GM18511 (cell line): ENCODE data around the gene POLR2L.

Experiments used
- ATAC-seq: cut with Tn5 transposase; IDR thresholded peaks from one replicate; pipeline ENCODE4 v1.9.1; 2021; ENCODE audit warnings: mild to moderate bottlenecking, moderate library complexity; ENCODE audit not compliant: unreplicated experiment

POLR2L gene

DNA sequence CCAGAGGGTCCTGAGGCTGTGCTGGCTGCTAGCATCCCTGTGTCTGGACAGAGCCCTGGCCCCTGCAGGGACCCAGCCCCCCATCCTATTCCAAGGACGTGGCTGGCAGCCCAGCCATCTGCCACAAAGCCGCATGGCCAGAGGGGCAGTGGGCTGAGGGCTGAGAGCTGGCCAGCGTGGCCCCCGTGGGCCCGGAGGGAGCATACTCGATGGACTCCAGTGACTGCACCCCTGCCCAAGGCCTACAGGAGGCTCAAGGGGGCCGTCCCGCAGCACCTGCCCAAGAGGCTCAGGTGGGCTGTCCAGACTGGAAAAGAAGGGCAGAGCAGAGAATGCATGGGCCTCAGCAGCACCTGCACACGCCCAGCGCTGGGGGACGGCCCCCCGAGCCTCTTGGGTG, 13.5 kb upstream of the POLR2L start:
- no peak for ATAC-seq

- no peak for ATAC-seq
Measured at GRCh38 chr11:855330-855674, 13.0 kb upstream of the POLR2L start.

- ATAC-seq: no peak
Measured at GRCh38 chr11:854601-855329, 12.4 kb upstream of the POLR2L start.

DNA sequence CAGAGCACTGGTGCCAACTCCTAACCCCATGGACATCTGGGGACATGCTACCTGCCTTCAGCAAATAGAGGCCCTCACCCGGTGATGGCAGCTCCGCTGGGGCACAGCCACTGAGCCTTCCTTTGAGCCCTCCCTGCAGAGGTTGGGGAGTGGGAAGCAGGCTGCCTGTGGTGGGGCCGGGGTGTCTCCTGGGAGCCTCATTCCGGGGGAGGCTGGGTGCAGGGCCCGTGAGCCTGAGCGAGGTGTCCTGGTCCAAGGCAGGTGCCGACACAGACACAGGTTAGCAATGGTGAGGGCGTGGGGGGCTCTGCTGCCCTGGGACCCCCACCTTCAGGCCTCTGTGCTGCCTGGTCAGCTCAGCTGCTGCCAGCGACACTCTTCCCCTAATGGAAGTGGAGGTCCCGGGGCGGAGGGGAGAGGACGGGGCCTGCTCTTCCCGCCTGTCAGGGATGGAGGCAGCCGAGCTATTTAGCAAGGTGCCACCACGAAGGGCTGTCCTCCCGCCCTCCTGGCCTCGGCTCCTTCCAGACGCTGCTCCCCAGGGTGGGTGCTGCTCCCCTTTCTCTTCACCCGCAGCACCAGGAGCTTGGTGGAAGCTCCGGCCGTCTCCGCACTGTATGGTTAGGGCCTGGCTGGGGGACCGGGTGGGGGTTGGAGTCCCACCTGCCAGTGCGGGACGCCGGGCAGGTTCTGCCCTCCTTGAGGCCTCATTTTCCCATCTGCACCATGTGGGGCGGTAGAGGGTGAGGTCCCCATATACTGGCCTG, 11.5 kb upstream of the POLR2L start:
- ATAC-seq: no peak

- no peak for ATAC-seq
Measured at GRCh38 chr11:852762-853161, 10.4 kb upstream of the POLR2L start.

- no peak for ATAC-seq
Measured at GRCh38 chr11:850775-851763, 8.7 kb upstream of the POLR2L start.

DNA sequence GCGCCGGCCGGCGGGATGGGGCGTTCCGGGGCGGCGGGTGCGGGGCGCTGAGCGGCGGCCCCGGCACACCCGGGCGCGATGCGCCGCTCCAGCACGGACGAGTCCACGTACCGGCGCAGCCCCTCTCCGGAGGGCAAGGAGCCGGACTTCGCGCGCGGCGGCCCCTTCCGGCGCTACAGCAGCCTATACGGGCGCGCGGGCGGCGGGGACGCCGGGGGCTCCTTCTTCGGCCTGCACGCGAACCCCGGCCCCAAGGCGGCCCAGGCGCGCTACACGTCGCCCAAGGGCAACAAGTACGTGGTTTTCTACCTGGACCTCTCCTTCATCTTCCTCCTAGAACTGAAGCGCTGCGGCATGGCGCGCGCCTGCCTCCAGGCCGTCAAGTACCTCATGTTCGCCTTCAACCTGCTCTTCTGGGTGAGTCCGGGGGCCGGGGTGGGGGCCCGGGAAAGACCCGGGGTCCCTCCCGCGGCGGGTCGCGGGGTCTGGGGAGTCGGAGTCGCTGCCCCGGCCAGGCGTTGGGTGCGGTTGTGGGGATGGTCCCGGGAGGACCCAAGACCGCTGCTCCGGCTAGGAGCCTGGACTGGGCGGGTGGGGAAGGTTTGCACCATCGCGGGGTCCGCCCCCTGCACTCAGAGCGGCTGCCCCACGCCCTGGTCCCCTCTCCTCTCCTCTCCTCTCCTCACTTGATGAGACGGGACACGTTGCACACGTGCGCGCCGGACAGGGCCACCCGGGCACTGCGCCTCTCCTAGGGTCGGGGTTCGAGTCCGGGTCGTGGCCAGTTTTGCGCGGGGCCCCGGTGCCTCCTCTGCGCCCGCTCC, 7.8 kb upstream of the POLR2L start:
- no peak for ATAC-seq

GRCh38 chr11:849104-849824, 6.9 kb upstream of the POLR2L start:
- ATAC-seq: no peak

DNA sequence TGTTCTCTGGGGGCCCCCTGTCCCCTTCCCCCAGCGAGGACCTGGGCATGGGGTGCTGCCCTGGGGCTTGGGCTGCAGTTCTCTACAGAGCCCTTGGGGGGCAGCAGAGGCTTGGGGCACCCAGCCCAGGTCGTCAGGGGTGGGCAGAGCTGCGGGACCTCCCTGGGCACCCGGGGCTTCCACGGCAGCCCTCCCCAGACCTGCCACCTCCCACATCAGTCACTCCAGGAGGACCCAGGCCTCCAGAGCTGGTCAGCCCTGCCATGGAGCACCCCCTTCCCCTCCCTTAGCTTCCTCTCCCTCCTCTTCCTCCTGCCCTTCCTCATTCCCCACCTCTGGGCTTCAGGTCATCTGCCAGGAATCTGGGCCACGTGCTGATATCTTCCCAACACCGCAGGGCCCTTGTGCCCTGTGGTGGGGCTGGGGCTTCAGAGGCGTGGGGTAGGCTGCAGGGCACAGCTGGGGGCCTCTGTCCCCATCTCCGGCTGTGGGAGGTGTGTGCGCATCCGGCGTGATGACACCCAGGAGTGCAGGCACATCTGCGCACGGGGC, 6.1 kb upstream of the POLR2L start:
- no peak for ATAC-seq

DNA sequence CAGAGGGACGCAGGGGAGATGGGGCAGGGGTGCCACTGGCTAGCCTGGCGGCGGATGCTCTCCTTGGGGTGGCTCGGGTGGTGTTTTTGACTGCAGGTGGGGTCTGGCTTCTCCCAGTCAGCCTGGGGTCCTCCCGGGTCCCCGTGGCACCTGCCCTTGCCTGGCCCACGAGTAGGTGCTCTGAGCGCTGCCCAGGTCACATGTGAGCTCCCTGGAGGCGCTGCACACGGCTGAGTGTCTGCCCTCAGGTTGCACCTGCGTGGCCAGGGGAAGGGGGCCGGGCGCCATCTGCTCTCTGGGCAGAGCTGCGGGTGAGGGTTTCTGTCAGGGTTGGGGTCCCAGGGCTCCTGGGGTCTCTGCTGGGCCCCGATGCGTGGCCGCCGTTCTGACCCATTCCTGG, 5.5 kb upstream of the POLR2L start:
- no peak for ATAC-seq

DNA sequence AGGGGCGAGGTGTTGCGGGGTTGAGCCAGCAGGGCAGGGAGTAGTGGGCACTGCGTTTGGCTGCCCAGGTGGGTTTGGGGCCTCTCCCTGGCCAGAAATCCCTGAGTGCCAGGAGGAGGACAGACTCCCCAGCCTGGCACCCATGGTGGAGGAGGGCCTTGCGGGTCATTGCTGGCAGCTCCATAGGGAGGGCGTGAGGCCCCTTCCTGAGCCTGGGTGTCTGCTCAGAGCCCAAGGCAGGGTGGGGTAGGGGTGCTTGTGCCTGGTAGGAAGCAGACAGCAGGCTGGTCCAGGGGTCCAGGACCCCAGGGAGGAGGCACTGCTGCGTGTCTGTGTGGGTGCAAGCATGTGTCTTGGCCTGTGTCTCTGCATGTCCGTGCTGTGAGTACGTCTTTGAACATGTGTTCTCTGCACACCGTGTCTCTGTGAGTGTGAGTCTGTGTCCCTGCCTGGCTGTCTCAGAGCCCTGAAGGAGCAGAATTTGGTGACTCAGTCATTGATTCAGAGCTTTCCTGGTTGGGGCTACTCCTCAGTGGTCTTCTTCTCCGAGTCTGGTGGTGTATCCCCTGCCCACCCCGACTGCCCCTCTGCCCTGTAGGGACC, 4.3 kb upstream of the POLR2L start:
- no peak for ATAC-seq

DNA sequence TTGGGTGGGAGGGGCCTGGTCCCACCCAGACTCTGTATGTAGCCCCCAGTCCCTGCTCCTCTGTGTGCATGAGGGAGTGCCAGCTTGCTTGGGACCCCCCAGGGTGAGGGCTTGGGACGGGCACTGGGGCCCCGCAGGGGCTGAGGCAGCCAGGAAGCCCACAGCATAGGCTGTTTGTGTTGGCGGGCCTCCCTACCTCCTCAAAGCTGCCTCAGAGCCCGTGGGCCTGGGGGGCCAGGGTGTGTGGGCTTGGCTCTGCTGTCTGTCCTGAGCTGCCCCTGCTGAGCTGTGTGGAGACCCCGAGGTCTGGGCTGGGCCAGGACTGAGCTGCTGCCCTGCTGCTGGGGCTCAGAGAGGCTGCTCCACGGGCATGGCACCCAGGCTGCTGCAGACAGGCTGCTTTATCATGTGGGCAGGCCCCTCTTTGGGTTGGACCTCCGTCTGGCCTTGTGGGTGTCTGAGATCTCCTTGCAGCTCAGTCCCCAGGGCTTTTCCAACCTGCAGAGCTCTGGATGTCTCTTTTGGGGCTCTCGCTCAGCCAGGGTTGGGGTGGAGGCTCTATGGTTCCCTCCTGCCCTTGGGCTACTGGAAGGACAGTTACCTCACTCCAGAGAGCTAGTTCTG, 3.7 kb upstream of the POLR2L start:
- ATAC-seq: no peak

DNA sequence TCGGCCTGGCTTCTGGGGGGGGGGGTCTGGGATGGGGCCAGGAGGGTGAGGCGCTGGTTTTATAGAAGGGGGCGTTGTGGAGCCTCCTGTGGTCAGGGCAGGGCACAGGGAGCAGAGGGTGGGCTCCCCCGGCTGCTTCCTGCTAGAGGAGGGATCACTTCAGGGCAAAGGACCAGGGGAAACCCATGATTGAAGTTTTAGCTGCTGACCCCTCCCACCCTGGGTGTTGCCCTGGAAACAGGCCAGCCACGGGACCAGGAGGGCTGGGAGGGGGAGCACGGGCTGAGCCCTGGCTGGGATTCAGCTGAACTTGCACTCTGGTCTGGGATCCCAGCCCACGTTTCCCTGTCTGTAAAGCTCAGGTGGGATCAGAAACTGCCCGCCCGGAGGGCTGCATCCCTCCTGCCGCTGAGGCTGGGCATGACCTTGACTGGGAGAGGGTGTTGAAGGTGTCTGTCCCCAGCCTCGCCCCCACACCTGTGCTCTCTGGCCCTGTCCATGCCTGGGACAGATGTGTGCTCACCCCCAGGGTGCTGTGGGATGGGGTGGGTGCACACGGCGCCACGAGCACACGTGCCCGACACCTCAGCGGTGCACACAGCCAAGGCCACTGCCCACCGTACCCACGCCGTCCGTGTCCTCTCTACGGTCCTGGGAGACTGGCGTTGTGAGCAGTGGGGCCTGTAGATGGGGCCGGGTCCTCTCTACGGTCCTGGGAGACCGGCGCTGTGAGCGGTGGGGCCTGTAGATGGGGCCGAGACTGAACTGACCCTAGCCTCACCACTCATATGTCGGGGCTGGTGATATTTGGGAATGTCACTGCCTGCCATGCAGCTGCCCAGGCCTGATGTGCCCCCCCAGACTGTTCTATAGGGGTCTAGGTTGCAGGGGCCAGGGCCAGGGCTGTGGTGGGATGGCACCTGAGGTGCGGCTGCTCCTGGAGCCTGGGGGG, 2.6 kb upstream of the POLR2L start:
- no peak for ATAC-seq

DNA sequence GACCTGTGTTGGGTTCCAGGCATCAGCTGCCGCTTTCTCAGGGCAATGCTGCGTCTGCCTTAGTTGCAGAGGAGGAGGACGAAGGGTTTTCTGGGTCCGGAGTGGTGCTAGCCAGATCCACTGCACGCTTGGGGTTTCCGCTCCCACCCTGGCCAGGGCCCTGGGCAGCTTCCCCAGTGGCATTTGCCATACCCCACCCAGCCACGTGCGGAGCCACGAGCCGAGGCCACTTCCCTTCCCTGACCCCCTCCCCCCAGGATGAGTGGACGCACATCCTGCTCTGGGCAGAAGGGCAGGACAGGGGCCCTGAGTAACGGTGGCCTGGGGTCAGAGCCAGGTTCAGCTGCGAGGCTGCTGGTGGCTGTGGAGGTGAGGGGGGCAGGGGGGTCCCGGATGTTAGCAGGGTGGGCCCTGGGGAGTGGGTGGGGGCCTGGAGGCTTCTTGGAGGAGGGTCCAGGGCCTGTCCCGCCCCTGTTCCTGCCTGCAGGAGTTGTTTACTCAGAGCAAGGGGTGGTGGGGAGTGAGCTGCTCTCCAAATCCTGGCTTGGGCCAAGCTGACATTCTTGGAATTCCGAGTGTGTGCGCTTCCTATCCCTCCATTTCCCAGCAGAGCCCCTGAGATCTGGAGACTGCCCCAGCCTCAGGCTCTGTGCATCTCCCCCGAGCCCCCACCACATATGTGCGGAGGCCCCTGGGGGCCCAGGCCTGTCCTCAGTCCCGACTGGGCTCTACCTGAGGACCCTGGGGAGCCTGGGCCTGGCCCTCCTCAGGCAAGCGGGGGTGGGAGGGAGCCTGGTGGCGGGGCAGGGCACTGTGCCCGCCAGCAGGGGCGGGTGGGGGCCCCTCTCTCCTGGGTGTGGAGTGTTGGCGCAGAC, 1.7 kb upstream of the POLR2L start:
- no peak for ATAC-seq

DNA sequence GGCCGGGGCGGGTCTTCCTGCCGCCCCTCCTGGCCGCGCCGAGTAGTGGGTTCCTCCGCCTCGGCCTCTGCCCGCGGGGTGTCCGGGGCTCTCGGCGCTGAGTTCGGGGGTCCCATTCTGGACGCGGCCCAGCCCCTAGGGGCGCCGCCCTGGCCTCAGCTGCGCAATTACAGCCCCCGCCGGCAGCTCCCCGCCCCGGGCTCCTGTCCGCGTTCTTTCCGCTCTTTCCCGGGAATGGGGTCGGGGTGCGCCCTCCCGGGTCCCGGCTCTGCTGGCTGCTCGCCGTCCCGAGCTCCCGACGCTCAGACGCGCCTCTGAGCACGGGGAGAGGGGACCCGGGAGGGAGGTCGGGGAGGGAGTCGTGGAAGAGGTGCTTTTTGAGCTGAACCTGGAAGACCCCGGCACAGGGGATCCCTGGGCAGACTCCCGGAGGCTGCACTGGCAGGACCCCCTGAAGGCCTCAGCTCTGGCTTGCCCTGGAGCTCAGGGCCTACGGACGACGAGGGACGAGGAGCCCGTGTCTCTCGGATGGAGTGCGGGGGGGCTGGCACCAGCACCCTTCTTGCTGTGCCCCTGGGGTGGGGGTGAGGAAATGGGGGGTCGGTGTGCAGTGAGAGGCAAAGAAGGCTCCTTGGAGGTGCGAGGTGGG, 881 bp upstream of the POLR2L start:
- ATAC-seq: peak; percentile 8

DNA sequence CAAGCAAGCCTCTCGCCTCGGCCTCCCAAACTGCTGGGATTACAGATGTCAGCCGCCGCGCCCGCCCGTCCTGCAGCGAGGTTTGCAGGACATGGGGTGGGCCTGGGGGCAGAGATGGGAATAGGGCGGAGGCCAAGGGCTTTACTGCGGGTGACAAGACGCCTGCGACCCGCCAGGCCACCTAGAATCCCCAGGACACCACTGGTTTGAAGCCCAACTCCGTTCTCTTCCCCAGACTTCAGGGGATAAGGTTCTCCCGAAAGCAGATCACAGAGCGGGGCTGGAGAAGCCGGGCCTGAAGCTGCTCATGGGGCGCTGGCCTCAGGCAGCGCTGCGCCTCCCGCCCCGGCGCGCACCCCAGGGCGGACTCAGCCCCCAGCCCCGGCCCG, 354 bp downstream of the POLR2L start:
- ATAC-seq: peak; percentile 38
